GM18909 (cell line): ENCODE measurements around the gene LOC101059915.
"Not testable (repeated sequence)": the region's sequence is repeated elsewhere in the genome, so short reads cannot be mapped to it uniquely, and the experiment has no call there.

Experiments used
- ATAC-seq: cut with Tn5 transposase; IDR thresholded peaks from one replicate; pipeline ENCODE4 v1.9.1; 2021; ENCODE audit warnings: mild to moderate bottlenecking; ENCODE audit not compliant: unreplicated experiment, poor library complexity

Gene LOC101059915

DNA sequence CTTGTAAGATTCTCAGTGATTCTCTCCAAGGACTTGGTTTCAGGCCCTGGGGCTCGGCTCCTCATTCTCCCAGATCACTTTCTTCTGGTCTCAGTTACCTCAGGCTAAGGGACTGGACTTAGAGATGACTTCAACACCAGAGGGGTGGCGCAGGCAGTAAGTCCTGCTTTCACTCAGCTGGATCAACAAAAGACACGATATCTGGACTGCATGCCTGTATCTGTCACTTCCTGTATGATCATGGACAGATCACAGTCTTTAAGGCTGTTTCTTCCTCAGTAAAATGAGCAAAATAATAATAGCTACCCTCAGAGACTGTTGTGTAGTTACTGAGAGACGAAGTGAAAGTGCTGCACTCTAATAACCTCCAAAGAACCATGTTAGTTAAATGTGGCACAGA is 29.5 kb upstream of the LOC101059915 start:
- ATAC-seq, result no peak

DNA sequence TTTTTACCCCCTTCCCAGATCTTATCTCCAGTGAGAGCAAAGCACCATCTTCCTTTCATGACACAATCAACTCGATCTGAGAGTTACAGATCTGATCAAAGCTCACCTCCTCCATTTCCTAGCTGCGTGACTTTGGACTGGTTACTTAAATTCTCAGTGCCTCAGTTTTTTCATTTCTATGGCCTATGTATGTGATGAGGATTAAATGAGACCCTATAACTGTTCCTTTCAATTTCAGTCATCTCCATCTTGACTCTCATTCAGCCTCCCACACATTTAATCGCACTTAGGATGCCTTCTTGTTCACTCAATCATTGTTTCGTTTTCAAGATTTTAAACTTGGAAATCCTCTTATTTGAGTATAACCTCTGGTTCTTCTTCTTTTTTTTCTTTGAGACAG is 28.9 kb upstream of the LOC101059915 start:
- no peak for ATAC-seq

DNA sequence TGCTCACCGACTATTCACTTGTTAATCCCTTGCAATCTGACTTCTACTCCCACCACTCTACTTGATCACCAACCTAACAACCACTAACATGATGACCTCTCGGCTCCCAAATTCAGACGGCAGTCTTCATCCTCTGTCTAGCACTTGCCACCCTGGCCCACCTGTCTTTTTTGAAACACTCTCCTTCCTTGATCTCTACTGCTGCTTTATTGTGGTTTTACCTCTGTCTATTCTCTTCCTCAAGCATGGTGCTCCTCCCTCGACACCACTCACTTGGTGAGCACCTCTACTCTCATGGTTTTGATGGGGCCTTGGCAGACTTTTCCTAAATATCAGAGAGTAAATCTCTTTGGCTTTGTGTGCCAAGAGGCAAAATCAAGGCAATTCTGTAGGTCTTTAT is 27.3 kb upstream of the LOC101059915 start:
- ATAC-seq, result no peak

DNA sequence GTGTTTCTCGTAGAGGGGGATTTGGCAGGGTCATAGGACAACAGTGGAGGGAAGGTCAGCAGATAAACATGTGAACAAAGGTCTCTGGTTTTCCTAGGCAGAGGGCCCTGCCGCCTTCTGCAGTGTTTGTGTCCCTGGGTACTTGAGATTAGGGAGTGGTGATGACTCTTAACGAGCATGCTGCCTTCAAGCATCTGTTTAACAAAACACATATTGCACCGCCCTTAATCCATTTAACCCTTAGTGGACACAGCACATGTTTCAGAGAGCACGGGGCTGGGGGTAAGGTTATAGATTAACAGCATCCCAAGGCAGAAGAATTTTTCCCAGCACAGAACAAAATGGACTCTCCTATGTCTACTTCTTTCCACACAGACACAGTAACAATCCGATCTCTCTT is 22.9 kb upstream of the LOC101059915 start:
- ATAC-seq, result not testable (repeated sequence)

DNA sequence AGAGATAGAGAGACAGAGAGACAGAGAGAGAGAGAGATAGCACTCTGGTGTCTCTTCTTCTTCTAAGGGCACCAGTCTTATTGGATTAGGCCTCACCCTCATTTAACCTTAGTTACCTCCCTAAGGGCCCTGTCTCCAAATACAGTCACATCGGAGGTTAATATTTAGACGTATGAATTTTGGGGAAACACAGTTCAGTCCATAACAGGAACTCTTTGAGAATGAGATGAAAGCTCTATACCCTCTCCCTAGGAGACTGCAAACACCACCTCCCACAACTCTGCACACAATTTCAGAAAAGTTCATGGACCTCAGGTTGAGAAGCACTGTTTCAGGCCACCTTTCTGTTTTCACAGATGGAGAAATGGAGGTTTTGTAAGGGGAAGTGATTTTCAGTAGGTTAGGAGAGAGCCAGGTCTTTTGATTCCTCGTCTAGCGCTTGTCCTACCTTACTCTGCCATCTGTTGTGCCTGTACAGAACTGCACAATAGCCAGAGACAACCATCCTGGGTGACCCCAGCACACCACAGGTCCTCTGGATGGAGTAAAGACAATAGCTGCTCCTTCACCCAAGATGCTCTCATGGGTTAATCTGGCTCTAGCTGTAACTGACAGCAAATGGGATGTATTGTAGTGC is 16.9 kb upstream of the LOC101059915 start:
- peak; percentile 81 for ATAC-seq

DNA sequence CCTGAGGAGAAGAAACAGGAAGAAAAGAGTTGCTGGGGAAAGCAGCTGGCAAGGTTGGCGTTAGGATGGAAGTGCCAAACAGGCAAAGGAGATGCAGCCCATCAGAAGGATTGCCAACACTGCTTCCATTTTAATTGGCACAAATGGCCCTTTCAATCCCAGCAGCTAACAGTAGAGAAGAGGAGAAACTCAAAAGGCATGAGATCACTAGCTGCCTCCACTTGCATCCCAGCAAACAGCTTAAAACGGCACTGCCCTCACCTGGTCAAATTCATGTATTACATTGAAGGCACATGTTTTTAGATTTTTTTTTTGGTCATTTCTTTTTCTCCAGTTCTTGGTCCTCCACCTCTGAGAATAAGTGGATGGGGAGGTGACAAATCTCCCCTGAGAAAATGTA is 14.9 kb upstream of the LOC101059915 start:
- peak; percentile 67 for ATAC-seq

DNA sequence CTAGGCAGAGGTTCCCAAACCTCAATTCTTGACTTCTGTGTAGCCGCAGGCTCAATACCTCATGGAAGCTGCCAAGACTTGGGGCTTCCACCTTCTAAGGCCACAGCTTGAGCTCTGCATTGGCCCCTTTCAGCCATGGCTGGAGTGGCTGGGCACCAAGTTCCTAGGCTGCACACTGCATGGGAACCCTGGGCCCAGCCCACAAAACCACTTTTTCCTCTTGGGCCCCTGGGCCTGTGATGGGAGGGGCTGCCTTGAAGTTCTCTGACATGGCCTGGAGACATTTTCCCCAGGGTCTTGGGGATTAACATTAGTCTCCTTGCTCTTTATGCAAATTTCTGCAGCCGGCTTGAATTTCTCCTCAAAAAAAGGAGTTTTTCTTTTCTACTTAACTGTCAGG is 14.0 kb upstream of the LOC101059915 start:
- ATAC-seq, result no peak

DNA sequence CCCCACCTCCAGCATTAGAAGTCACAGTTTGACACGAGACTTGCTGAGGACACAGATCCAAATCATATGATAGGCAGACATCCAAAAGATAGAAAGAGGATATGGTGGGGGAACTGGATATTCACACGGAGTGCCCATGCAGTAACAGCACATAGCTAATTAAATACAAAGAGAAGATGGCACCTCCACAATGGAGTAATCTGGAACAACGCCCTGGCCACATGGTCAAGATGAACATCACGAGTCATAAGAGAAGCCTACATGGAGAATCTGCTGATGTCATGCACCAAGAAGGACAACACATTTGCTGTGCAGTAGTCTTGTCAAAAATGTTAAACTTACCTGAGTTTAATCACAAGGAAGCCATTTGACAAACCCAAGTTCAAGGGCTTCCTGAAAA is 10.1 kb upstream of the LOC101059915 start:
- ATAC-seq, result no peak

DNA sequence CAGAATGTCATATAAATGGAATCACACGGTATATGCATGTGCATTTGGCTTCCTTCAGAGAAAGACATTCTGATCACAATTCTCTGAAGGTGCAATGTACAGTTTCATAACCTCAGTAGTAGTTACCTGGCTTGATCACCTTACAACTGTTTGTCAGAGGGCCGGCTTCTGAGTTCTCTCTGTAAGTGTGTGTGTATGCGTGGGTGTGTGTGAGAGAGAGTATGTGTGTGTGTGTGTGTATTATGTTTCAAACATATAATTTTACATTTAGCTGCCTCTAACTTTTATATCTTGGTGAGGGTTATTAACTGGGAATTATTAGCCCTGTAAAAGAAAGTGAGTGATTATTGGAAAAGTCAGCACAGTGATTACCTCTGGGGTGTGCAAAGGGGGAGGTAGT is 8.0 kb upstream of the LOC101059915 start:
- ATAC-seq, result no peak

DNA sequence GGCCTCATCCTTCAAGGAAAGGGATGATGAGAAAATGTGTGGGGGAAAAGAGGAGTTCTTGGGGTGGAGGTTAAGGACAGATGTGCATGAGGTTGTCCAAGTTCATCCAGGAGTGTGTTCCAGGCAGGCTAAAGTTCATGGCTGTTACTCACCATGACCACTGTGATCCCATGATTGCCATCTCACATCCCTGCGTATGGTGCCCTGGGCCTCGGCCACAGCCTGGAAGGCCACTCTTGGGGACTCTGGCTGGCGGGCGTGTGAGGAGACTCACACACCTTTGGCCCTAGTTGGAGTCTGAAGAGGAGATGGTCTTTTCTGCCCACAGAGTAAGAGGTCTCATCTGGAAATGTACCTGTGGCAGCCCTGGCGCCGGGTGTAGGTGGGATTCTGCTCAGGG is 7.4 kb upstream of the LOC101059915 start:
- ATAC-seq, result no peak

DNA sequence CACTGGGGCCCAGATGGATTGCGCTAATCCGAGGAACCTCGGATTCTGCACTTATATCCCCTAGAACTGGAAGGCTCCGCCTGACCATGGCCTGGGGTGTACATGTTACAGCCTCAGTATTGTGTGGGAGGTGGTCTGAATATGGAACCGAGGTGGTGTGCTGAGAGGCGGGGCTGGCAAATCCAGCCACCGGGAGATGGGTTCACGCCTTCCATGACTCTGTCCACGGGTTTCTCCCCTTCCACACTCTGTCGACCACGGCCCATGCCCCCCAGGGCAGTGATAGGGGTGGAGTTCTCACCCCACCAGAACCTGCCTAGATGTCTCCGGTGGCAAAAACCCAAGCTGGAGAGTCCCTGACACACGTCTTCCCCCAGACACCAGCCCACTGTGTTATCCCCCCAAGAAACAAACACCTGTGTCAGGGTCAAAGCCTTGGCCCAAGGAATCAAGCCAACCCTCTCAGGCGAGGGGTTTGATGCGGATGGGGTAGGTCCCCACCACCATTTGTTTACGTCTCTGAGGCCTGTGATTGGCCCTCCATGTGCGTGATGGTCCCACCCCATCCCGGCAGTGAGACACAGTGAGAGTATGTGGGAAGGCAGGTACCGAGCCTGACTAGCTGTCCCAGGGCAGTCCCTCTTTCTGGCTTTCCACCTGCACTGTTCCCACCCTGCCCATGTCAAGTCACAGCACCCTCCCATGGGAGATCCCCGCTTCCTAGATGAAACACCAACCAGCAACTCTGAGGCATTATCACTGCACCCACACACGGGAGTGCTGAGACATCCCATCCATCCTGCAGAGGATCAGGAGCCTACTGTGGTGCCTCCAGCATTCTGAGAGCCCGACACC is 6.6 kb upstream of the LOC101059915 start:
- no peak for ATAC-seq

DNA sequence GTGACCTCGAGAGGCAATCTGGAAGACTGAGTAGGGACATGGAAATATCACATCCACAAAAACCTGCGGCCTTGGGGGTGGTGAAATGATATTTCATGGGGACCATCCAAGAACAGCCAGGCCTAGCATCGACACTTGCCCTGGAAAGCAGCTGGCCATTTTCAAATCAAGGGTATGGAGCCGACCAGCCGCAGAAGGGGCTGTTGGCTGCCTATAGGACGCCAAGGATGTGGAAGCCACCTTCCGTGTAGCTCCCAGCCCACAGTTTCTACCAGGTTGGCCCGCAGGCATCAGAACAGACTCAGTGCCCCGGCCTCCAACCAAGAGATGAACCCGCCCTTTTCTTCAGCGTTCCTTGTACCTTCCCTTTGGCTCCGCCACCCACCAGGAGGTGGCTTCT is 5.4 kb upstream of the LOC101059915 start:
- ATAC-seq, result no peak

DNA sequence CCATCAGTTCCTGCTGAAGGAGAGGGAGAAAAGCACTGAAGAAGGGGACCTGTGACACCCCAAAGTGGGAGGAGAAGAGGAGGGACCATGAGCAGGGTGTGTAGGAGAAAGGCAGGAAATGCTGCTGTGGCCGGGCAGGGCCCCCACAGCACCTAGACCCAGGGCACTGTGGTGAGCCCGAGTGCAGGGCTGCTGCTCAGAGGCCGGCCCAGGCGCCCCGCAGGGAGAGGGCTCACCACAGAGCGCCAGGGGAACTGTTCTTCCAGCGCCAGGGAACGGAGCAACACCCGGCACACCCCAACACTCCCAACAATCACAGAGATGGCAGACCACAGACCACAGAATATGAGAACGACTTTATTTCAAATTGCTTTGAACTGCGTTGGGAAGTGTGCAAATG is 4.7 kb upstream of the LOC101059915 start:
- ATAC-seq, result not testable (repeated sequence)

DNA sequence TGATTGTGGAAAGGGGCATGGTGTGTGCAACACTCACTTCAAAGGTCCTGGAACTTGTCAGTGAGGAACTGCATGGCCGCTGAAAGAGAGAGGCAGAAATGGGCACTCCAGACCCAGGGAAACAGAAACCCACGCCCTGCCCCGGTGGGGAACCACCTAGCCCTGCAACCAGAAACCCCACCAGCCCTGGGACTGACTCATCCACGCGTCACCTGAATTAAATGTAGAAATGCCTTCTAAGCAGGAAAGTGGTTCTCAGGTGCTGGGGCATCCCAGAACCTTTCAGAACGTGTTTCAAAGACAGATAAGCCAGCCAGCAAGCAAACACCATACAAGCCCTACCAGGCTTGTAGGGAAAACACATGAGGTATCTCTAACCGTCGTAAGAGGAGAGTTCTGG is 4.1 kb upstream of the LOC101059915 start:
- ATAC-seq, result not testable (repeated sequence)

DNA sequence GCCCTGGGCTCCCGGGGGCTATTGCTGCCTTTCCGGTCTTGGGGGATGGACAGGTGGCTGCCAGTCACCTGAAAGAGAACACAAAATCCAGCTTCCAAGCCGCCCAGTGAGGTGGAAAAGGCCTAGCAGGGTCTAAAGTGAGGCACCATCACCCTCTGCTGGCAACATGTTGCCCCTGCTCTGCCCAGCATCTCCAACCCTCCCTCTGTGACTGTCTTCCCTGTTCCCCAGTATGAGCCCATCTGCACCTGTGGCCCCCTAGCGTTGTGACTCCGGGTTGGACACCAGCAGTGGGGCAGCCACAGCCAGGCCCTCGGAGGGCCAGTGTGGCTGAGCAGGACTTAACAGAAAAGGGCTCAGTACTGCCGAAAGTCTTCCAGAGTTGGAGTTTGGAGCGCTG is 3.1 kb upstream of the LOC101059915 start:
- not testable (repeated sequence) for ATAC-seq

DNA sequence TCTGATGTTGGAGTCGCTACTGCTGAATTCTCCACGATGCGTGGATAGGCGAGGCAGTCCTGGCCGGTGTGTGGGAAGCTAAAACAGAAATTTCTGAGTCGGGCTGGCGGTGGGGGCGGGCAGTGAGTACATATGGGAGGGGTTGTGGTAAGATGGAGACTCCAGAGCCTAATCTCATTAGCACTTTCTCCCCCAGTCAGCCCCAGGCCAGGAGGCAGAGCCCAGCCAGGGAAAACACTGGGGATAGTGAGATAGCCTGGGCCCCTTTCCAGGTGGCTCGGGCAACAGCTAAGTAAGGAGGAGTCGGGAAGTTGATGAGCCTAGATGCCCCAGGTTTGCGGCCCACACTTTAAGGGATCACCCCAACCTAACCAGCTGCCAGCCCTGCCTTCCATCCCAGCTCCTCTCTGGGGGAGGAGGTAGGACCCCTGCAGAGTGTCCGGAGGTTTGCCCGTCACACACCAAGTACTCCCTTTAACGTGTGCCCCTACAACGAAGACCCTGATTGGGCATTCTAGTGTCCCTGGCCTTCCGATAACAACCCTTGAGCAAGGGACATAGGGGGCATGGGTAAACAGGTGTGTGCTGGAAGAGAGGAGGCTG is 2.4 kb upstream of the LOC101059915 start:
- no peak for ATAC-seq

DNA sequence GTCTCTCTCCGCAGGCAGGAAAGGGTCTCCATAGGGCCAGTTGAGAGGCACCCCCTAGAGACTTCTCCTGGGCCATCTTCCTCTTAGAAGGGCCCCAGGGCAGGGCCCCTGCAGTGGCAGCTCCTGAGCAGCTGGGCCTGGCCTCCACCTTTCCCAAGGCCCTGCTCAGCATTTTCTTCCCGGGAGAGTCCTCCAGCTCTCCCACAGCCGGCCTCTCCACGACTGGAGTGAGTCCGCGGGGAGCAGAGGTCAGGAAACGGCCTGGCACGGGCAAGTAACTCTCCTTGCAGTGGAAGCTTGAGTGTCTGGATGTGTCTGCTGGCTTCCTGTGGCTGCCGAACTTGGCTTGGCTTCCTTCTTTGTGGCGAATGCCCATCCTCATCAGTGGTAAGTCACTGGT is 1.6 kb upstream of the LOC101059915 start:
- no peak for ATAC-seq

DNA sequence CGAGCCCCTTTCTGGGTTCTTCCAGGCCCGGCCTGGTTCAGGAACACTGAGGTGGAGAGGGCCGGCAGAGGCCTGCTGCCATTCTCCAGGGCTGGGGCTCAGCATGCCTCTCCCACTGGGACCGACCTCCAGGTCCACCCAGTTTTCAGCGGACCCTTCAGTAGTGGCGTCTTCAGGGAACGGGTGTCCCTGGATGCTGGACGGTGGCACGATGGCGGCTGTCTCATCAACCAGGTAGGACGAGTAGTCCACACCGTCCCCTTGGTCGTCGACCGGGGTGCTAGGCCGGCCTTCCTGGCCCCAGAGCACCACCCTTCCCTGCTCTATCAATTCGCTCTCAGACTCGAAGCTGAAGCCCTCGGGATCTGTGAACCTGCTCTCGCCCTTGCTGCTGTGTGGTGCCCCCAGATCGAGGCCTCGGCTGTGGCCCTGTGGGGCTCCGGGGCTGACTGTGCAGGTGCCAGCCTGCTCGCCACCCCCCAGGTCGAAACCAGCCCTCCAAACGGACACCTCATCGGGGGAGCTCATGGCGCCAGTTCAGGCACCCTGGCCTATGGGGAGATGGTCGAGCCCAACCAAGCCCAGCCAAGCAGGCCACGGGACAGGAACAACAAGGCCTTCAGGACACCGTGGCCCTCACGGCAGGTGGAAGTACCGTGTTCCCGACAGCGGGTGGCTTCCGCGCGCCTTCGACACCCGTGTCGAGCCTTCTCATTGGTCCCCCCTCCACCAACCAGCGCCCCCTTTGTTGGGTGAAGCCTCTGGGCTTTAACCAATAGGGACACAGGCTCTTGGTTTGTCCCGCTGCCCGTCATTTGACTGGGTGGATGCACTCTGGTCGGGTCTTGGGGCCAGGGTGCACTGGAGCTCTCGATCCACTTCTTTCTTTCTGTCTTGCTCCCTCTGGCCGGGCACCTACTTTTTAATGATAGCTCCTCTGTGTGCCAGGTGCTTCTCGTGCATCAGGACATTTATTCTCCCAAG is 814 bp upstream of the LOC101059915 start:
- ATAC-seq, result no peak

DNA sequence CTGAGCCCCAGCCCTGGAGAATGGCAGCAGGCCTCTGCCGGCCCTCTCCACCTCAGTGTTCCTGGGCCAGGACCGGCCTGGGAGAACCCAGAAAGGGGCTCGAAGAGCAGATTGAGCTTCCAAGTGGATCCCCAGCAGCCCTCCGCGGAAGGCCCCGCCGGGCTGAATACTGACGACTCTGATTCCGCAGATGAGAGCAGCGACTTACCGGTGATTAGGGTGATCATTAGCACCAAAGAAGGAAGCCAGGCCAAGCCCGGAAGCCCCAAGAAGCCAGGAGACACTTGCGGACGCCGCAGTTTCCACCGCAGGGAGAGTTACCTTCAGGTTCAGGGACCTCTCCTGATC is 876 bp downstream of the LOC101059915 start:
- ATAC-seq, result no peak

DNA sequence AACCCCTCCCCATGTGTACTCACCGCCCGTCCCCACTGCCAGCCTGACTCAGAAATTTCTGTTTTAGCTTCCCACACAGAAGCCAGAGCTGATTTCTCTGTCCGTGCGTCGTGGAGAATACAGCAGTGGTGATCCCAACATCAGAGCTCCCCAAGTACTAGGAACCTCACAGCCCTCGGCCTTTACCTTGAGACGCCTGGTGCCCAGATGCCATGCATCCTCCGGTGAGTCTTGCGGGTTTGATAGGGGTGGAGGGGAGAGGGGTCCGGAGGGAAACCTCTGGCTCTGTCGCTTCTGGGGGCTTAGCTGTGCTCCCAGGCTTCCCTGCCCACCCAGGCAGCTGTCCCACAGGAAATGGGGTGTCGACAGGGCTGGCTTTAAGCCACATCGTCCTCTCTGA is 2.1 kb downstream of the LOC101059915 start:
- ATAC-seq, result no peak
